ENCODE data around the gene TRAPPC5.
A peak's percentile ranks its signal among the peaks of the same experiment; 100 is the strongest.

Gene TRAPPC5

DNA sequence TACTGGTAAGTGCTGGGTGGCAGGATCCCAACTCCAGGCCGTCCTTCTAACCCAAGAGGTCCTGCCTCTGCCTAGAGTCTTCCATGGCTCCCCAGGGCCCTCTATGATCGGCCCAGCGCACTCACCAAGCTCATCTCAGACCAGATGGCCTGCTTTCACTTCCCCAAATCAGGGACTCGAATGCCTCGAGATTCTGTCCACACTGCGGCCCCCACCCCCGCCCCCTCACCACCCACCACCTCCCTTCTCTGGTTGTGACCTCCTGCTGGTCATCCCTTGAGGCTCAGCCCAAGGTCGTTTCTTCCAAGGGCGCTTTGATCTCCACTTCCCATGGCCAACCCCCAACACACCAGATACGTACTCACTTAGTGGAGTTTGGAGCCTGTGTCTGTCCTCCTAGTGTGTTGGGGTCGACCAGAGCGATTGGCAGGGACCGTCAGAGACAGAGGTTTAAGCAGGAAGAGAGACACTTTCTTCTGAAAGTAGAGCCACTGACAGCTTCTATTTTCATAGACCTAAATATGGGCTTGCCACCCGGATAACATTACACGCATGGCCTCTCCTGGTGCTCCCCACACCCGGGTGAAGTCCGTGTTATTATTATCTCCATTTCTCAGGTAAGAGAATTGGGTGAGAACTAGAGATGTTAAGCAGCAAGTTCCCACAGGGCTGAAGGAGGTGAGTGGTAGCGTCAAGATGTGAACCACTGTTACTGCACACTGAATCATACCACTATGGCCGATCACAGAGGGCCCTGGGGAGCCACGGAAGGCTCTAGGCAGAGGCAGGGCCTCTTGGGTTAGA, 21.2 kb downstream of the TRAPPC5 start, which contains the start of gene FCER2:
Gene FCER2, minus strand, starts transcription at position 478 of the 804 bp plus-strand sequence. CDS start 2,371 bp downstream, outside the sequence.
- DNase-seq: no peak

DNA sequence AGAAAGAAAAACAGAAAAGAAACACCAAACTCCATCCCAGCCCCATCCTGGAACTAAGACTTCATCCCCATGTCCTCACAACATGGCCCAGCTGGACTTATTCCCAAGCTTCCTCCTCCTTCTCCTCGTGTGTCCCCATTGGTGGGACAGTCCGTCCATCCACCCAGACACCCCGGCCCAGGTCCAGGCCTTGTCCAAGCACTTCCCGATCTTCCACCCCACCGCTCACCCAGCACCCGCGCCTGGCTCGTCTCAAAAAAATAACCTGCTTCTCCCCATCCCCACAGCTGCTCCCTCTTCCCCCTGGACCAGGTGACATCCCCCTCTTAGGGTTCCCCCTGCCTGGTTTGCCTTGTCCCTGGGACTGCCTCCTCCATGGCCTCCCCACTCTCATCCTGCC, 22.7 kb downstream of the TRAPPC5 start:
- DNase-seq: no peak

DNA sequence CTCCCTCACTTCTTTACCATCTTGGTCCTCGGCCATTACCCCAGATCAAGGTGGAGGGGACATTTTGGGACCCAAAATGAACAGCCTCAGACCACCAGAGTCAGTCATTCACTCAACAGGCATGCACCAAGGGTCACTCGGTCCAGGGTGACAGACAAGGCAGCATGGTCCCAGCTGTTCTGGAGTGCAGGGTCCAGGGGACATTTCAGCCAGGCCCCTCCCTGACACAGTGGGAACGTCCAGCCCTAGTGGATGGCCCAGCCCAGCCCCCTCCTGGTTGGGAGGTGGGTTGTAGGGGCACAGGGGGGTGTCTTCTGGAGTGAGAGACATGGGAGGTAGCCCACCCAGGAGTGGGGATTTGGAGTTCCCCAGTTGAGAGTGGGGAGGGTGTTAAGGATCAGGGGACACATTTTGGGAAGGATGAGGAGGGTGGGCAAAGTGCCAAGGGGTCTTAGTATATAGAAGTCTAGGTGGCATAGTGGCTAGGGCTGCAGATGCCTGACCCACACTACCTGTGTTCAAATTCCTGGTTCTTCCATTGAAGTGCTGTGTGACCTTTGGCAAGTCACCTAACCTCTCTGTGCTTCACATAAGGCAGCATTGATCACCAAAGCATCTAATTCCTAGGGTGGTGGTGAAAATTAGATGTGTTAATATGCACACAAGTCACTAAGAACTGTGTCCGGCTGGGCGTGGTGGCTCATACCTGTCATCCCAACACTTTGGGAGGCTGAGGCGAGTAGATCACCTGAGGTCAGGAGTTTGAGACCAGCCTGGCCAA, 23.8 kb downstream of the TRAPPC5 start:
- DNase-seq: no peak

DNA sequence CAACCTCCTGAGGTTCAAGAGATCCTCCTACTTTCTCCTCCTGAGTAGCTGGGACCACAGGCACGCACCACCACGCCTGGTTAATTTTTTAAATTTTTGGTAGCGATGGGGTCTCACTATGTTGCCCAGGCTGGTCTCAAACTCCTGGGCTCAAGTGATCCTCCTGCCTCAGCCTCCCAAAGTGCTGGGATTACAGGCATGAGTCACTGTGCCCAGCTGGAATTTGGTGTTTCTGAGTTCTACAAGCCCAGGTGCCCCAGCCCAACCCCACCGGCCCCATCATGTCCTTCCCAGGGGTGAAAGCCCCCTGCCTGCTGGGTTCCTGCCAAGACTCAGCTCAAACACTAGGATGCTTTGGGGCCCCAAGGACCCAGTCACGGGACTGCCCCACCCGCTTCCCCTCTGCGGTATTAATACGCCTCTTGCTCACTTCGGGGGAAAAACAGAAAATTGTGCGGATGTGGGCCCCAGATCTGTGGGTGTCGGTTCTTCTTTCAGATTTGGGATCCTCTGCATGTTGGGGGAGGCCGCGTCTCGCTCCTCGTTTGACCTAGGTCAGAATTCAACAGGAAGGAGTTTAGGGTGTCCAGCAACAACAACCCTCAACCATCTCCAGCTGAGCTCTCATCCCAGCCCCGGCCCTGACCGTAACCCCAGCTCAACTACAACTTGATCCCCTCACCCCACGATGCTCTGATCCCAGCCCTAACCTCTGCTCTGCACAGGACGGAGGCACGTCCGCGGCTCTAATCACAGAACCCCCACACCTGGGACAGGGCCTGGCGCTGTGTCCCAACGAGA, 25.0 kb downstream of the TRAPPC5 start:
- DNase-seq: peak; percentile 66

DNA sequence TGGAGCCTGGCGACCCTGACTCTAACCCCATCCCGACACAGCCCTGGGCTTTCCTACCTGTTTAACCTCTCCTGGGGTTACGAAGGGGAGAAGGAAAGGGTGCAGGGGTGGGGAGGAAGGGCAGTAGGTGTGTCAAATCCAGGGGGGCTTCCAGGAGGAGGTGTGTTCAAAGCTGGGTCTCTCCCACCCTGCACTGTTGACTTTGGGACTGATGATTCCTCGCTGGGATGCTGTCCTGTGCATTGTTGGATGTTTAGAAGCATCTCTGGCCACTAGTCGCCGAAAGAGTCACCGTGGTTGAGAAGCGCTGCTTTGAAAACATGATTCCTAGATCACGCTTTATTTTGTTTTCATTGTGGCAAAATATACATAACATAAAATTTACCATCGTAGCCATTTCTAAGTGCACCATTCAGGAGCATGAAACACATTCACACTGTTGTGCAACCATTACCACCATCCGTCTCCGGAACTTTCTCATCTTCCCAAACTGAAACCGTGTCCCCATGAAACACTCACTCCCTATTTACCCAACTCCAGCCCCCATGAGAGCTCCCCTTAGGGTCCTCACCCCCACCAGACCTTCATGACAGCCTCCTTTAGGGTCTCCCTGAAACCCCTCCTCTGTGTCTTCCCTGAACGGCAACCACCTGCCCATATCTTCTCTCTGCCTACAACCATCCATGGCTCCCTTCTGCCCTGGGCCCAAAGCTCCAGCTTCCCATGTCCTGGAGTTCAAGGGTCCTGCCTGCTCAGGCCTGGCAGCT, 25.7 kb downstream of the TRAPPC5 start:
- no peak for DNase-seq

DNA sequence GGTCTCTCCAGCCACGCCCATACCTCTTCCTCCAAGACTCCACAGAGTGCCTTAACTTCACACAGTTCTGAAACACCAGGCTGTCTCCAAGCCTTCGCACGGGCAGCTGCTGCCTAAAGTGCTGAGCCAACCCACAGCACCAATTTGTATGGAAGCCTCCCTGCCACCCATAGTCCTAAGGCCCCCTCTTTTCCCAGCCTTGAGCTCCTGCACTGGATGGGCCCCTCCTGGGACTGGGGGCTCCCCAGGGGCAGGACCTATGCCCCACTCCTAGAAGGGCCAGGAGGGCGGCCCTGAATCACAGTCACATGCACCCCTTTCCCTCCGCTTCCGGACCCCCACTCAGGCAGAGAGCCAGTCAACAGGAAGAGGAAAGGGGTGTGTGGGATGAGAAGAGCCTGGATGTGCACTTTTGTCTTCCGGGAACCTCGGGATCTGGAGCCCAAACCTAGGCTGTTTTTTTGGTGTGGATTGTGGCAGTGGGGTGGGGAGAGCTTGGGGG, 26.4 kb downstream of the TRAPPC5 start:
- DNase-seq: no peak

DNA sequence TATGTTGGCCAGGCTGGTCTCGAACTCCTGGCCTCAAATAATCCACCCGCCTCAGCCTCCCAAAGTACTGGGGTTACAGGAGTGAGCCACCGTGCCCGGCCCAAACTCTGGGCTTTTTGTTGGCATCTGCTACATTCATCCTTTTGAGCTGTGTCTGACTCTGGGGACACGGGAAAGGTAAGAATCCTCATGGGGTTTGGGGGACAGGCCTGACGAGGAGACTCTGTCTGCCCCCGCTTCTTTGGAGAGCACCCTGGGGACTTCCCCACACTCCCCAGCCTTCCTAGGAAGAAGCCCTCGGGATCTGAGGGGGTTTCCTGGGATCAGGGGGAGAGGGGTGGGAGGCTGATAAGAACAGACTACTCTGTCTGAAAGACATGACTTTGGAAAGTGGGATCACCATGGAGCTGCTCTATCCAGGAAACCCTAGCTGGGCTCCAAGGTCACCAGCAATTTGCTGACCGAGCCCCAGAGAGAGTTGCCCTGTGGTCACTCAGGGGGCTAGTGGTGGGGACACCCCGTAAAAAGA, 29.4 kb downstream of the TRAPPC5 start:
- no peak for DNase-seq

DNA sequence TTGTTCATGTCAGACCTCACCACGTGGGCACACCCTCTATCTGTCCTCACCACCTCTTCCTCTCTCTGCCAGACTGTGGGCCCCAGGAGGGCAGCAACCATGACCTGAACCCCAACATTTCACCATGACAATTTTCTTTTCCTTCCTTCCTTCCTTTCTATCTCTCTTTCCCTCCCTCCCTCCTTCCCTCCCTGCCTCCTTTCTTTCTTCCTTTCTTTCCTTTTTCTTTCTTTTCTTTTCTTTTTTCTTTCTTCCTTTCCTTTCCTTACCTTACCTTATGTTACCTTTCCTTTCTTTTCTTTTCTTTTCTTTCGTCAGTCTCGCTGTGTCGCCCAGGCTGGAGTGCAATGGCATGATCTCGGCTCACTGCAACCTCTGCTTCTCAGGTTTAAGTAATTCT, 30.0 kb downstream of the TRAPPC5 start:
- DNase-seq: no peak

DNA sequence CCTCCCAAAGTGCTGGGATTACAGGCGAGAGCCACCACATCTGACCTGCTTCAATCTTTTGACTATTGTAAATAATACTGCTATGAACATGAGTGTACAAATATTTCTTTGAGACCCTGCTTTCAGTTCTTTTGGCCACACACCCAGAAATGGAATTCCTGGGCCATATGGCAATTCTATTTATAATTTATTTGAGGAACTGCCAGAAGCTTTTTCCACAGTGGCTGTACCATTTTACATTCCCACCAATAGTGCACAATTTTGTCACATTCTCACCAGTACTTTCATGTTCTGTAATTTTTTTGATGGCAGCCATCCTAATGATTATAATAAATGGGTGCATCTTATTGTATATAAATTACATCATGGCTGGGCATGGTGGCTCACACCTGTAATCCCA, 35.0 kb downstream of the TRAPPC5 start:
- DNase-seq: no peak

DNA sequence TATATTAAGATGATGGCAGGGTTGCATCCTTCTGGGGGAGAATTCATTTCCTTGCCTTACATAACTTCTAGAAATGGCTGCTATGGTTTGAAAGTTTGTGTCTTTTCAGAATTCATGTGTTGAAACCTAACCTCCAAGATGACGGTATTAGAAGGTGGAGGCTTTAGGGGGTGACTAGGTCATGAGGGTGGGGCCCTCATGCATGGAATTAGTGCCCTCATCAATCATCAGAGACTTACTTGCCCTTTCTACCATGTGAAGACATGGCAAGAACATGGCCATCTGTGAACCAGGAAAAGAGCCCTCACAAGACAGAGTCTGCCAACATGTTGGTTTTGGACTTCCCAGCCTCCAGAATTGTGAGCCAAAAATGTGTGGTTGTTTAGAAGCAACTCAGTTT, 36.1 kb downstream of the TRAPPC5 start:
- DNase-seq: no peak

DNA sequence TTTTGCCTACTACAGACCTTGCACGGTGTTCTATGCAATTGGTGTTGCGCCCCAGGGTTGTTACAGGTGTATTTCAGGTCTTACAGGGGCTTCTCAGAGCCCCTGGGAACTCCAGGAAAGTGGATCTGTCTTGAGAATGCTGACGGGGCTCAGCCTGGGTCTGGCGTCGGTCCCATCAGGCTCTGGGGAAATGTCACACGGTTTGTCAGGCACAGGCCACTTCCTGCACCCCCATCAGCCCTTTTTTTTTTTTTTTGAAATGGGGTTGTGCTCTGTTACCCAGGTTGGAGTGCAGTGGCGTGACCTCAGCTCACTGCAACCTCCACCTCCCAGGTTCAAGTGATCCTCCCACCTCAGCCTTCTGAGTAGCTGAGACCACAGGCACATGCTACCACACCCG, 38.0 kb downstream of the TRAPPC5 start:
- DNase-seq: no peak

DNA sequence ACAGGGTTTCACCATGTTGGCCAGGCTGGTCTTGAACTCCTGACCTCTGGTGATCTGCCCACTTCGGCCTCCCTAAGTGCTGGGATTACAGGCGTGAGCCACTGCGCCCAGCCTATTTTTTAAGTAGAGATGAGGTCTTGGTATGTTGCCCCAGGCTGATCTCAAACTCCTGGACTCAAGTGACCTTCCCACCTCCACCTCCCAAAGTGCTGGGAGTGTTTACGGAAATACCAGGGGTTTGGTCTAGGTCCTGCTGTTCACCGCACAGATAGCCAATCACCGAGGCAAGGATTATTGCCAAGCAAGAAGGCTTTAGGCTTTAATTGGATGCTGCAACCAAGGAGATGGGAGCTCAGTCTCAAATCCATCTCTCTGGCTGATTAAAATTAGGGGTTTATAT, 39.7 kb downstream of the TRAPPC5 start:
- no peak for DNase-seq

DNA sequence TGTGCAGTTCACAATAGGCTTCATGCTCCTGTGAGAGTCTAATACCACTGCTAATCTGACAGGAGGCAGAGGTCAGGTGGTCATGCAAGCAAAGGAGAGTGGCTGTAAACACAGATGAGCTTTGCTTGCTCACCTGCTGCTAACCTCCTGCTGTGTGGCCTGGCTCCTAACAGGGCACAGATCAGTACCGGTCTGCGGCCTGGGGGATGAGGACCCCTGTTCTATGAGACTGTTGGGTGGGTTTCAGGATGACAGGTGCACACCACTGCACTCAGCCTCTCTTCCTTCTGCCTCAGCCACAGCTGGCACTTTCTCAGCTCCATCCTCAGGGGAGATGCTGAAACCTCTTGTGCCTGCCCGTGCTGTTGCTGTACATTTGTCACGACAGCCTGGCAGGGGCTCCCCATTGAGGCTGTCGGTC, 41.6 kb downstream of the TRAPPC5 start:
- DNase-seq: no peak

DNA sequence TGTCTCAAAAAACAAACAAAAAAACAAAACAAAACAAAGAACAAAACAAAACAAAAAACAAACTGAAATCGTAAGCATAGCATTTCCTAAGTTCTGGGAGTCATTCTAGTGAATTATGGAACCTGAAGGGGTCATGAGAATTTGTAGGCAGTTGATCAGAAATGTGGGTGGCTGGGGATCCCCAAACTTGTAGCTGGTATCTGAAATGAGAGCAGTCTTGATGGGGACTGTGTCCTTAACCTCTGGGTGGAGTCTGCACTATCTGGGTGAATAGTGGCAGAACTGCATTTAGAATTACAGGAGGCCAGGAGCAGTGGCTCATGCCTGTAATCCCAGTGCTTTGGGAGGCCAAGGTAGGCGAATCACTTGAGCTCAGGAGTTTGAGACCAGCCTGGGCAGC, 45.2 kb downstream of the TRAPPC5 start:
- no peak for DNase-seq

DNA sequence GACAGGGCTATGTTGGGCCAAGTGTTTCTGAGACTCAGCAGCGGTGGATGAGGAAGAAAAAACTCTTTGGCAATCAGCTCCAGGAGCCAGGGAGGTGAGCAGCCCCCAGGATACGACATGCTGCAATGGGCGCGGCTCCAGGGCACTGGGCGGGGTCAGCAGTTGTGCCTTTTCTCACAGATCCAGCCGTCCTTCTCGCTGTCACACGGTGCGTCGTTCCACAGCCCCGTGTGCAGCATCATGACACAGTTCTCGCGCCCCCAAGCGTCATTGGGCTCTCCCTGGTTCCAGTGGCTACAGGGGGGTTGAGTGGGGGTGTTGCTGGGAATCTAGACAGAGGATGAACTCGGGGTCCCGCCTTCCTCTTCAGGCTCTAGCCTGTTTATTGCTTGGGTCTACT, 48.6 kb downstream of the TRAPPC5 start:
- DNase-seq: peak; percentile 43

DNA sequence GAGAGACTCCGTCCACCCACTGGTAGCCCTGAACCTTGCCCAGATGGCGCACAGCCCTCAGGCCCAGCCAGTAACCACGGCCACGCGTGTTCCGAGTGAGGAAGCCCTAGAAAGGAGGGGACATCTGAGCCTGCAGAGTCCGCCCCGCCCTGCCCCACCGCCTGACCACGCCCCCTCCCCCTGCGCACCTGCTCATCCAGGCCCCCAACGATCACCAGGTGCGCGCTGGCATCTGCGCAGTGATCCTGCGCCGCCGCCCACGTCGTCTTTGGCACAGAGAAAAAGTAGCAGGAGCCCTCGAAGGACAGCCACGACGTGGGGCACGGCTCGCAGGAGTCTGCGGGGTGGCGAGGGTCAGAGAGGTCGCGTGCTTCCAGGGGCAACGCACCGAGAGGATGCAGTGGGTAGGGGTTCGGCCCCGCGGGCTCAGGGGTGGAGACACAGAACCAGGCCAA, 49.2 kb downstream of the TRAPPC5 start:
- no peak for DNase-seq

DNA sequence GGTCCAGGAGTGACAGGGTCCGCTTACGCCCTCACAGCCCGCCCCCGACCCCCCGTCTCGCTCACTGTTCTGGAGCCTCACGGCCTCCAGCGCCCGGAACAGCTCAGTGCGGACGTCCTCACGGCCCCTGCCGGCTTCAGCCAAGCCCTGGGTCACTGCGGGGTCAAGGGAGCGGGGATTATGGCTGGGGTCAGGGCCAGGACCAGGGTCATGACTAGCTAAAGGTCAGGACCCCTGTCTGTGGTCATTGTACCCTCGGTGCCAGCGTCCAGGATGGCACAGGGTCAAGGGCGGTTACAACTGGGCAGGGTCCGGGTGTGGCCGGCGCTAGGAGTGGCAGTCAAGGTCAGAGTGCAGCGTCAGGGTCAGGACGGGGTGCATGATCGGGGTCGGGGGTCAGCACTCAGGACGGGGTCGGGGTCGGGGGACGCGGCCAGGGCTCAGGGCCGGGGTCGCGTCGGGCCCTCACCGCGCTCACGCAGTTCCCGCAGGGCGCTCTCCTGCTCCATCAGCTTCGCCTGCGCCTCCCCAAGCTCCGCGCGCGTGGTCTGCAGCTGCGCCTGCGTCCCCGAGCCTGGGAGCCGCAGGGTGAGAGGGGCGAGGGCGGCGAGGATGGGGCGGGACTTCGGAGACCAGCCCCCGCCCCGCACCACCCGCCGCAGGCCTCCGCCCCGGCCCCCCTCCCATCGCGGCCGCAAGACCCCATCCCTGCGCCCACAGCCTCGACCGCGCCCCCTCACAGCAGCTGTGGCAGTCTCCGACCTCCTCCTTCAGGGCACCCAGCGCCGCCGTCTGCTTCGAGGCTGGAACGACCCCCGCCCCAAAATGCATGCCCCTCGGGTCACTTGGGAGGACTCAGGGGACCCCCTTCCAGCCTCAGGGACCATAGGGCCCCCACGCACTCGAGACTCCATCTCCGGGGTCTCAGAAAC, 49.9 kb downstream of the TRAPPC5 start:
- DNase-seq: no peak

DNA sequence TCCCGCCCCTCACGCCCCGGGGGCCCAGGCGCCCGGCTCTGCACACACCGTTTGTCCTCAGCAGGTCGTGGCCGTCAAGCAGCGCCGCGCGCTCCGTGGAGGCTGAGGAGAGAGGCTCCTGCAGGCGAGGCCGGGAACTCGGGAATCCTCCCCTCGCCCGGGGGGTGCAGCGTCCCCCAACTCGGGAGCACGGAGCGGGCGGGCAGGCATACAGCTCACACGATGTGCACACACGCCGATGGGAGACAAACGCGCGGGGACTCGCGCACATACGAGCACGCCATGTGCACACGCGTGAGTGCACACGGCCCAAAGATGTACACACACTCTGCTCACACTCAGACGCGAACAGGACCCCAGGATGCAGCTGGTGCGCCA, 50.6 kb downstream of the TRAPPC5 start:
- no peak for DNase-seq

DNA sequence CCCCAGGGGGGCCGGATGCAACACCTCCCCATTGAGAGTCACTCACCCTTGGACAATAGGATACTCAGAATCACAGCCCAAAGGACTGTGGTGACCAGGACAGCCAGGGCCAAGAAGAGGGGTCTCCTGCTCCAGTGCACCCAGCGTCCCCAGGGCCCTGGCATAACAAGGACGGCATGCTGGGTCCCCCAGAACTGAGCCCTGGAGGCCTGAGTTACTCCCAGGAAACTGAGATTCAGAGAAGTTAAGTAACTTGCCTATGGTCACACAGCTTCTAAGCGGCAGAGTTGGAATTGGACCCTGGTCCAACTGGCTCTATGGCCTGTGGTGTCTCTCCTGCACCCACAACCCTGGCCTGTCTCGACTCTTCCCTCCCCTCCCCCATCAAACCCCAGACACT, 51.0 kb downstream of the TRAPPC5 start:
- DNase-seq: no peak

DNA sequence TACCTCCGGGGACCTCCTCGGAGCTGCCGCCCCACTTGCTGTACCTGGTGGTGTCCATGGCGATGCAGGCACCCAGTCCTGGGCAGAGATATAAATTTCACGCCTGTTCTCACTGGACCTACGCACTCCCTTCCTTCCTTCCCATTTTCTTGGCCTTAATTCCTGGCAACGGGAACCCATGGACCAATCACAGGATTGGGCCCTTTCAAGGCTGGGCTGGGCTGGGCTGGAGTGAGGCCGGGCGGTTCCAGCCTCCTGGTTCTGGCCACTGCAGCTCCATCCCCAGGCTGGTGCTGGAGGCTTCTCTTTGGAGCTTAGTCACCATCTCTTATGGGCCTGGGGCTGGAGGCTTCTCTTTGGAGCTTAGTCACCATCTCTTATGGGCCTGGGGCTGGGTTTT, 51.4 kb downstream of the TRAPPC5 start, which contains the start of gene CLEC4G:
Gene CLEC4G, minus strand, starts transcription at position 66 of the 400 bp plus-strand sequence. Its CDS starts 8 bp downstream, at position 58.
- no peak for DNase-seq

DNA sequence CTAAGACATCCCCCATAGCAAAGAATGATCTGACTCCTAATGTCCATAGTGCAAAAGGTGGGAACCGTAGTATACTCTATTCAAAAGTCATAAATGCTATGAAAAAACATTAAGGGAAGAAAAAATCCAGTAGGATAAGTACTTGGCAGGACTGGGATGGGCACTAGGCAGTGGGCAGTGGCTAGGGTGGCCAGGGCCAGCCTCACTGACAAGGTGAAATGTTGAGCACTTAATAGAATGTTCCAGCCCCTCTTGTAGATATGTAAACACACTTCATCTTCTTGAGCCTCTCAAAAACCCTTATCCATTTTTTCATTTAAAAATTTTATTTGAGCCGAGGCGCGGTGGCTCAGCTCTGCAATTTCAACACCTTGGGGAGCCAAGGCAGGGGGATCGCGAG, 52.7 kb downstream of the TRAPPC5 start:
- no peak for DNase-seq

Measured in hematopoietic multipotent progenitor cell treated with erythropoietin and hydrocortisone succinate and interleukin-3 and kit ligand, for 6 days (in vitro differentiated cells).